NCI-H526 treated with DMSO at 0.1 percent for 48 hours (cell line): ENCODE data around the gene RUFY4.

Experiments used
- DNase-seq: peaks from one replicate; lab custom pipeline; 2025; lab: John Stamatoyannopoulos, UW

Gene RUFY4

DNA sequence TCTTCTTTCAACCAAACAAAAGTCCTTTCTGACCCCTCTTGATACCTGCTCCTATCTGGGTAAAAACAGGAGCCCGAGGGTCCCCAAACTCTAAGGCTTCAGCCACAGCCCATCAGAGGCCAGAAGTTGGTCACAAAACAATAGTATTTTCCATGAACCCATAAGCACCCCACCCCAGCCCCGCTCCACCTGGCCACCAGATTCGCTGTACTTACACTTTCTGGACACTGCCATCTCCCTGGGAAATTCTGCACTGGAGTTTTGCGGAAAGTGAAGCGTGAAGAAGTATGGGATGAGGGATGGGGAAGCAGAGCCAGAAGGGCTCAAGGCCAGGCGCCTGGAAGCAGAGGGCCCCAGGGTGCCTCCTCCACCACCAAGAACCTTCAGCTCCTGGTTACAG is 5.2 kb upstream of the RUFY4 start:
- no peak for DNase-seq

DNA sequence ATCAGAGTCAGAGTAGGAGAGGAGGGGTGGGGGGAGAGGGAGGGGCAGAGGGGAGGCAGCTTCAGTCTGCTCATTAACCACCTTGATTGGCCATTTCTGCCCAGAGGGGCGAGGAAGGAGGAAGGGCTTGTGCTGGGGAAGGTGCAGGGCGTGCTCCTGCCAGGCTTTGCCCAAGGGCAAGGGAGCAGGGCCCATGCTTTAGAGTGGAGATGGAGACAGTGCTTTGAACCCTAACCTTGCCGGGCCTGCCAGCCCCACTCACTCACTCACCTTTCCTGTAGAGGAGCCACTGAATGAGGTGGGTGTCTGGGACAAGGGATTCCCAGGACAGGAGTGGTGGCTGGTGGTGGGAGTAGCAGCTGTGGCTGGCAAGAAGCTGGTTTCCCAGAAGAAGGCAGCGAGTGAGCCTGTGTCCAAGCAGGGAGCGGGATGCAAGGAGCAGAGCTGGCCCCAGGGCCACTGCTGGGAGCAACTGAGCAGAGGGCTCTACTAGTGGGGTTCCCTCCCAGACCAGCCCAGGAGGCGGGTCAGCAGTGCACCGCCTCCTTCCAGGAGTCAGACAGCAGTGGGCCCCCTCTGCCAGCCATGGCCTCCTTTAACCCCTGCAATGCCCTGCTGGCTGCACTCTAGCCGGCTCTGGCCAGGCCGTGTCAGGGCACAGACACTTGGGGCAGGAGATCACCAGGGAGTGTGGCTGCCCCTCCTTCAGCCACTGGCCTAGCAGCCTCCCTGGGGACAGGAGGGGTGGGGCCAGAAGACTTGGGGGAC is 3.6 kb upstream of the RUFY4 start:
- no peak for DNase-seq

DNA sequence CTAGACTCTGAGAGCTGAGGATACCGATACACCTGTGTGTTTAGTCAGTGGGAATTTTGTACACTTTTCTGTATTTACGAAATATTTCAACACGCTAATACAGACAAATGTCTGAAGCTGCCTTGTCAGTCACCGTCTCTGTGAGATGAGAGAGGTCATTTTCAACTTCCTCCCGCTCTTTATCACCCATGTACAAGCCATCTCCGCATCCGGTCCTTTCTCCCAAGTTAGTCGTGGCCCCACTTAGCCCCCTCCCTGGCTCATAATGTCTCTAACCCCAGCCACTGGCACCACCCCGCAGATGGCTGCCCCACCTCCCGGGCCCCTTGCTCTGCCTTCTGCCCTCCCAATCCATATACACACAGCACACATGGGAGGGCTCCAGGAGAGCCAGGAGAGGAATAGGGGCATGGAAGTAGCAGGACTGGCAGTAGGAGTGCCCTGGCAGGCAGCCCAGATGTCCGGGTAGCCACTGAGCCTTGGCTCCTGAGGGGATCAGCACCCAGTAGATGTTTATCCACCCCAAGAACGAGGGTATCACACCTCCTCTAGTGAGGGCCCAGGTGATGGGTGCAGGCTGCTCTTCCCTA is 2.0 kb upstream of the RUFY4 start:
- DNase-seq: no peak

DNA sequence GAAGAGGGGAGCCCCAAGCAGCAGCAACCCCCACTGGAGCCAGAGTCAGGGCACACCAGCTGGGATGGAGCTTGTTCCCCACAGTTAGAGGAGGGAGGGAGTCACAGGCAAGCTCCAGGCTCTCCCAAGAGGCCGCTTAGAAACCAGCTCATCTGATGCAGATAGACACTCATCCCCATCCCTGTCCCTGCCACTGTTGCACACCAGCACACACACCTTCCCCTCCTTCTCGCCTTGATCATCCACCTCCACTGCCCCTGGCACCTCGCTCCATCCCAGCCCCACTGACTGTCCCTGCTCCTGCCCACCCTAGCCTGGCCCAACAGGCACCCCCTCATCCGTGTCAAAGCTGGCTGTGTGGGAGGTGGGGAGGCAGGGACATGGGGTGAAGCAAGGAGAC is 1.5 kb upstream of the RUFY4 start:
- DNase-seq: no peak

DNA sequence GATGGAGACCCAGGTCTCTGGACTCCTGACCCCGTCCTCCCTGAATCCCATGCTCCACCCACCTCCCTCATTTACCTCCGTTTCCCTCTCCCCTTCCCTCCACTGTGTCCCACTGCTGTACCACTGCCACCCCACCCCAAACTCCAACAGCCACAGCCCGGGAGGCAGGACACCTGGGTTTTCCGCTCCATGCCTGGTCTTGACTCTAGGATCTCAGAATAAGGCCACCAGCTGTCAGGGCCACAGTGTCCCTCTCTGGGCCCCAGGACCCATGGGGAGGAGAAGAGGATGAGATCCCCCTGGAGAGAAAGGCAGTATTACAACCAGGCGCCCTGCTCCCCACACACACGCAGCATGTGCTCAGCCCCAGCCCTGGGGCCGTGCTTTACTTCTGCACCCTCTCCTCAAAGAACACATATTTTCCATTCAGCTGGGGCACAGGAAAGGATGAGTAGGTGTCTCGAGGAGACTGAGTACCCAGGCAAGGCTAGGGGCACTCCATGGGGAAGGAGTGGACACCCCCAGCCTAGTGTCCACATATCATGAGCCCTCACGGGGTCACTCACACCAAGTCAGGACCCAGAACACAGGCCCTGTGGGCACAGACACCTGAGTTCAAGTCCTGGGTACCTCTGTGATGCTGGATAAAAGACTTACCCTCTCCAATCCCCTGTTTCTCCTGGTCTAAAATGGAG is 700 bp downstream of the RUFY4 start:
- no peak for DNase-seq

DNA sequence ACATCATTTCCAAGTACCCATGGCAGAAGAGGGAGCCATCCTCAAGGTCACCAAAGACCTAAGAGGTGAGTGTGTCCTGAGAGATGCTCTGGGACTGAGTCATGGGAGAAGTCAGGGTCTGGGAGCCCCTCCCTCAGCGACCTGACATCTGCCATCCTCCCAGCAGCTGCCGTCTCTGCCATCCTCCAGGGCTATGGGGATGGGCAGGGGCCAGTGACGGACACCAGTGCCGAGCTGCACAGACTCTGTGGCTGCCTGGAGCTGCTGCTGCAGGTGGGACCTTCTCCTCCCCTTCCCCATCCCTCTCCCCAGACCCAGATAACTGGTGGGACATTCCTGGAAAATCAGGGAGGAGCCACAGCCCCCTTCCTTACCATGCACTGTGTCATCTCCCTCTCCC is 1.5 kb downstream of the RUFY4 start:
- DNase-seq: no peak

DNA sequence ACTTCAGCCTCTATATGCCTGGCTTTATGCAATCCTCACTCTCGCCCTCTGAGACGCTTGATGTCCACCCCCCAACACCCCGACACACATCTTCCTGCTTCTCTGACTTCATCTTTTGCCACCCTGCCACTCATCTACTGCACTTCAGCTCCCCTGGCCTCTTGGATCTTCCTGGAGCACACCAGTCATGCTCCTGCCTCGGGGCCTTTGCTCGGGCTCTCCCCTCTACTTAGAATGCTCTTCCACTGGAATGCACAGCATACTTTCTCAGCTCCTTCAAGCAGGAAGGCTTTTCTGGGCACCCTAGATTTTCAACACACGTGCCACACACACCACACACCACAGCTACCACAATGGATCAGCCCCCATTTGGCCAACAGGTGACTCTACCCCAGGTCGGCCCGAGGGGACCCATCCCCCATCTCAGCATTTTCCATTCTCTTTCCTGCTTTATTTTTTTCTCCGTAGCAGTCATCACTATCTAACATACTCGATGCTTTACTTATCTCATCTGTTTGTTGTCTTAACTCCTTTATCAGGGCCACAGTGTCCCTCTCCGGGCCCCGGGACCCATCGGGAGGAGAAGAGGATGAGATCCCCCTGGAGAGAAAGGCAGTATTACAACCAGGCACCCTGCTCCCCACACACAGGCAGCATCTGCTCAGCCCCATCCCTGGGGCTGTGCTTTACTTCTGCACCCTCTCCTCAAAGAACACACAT is 2.3 kb downstream of the RUFY4 start:
- DNase-seq: no peak

DNA sequence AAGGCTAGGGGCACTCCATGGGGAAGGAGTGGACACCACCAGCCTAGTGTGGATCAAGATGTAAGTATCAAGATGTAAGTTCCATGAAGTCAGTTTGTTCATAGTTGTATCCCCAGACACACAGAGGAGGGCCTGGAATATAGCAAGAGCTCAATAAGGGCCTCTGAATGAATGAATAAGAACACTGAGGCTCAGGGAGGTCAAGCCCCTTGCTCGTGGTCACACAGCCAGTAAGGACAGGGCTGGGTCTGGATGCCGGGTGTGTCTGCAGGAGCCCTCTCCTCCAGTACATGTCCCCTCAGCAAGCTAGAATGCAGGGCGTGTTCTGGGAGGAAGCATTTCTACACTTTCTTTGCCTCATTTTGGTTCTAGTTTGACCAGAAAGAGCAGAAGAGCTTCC is 2.9 kb downstream of the RUFY4 start:
- DNase-seq: no peak

DNA sequence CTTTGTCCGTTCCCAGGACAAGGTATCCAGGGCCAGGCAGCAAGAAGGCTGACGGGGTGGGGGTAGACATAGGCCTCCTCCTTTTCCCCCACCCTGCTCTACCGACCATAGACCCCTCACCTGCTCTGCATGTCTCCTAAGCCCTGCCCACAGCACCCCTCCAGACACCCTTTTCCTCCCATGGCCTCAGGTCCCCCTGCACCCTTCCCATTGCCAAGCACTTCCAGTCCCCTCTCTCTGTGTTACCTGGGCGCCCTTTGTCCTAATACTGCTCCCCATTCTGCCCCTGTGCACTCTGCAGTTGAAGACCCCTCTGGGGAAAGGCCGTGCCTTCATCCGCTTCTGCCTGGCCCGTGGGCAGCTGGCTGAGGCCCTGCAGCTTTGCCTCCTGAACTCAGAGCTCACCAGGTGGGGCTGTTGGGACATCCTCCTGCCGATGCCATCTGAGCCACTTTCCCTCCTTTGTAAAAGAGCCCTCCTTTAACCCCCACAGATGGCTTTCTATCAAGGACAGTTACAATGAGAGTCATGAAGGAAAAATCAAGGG is 3.5 kb downstream of the RUFY4 start:
- DNase-seq: no peak

DNA sequence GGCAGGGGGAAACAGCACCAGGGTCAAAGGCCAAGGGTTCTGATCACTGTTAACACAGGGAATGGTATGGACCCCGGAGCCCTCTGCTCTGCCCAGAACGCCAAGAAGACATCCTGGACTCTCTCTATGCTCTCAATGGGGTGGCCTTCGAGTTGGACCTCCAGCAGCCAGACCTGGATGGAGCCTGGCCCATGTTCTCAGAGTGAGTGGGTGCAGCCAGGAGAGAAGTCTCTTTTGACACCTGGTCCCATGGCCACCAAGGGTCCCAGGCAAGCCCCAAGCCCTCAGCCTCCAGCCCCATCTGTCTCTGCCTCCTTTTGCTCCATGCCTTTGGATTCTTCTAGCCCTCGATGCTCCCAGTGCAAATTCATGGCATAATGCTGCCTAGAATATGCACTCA is 4.1 kb downstream of the RUFY4 start:
- DNase-seq: no peak

DNA sequence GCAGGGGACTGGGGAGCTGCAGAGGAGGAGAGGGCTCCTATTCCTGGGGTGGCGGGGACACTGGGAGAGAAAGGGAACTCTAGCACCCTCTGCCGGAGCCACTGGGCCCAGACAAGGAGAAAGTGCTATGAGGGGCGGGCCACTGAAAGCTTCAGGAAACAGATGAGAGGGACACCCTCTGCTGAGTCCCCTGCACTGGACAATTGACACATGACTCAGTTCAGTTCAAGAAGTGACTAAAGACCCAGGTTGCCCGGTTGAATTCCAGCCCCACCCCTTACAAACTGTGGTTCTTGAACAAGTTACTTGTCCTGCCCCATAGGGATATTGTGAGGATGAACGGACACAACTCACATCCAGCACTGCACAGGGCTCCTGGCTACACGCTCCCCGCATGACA is 5.0 kb downstream of the RUFY4 start:
- no peak for DNase-seq

DNA sequence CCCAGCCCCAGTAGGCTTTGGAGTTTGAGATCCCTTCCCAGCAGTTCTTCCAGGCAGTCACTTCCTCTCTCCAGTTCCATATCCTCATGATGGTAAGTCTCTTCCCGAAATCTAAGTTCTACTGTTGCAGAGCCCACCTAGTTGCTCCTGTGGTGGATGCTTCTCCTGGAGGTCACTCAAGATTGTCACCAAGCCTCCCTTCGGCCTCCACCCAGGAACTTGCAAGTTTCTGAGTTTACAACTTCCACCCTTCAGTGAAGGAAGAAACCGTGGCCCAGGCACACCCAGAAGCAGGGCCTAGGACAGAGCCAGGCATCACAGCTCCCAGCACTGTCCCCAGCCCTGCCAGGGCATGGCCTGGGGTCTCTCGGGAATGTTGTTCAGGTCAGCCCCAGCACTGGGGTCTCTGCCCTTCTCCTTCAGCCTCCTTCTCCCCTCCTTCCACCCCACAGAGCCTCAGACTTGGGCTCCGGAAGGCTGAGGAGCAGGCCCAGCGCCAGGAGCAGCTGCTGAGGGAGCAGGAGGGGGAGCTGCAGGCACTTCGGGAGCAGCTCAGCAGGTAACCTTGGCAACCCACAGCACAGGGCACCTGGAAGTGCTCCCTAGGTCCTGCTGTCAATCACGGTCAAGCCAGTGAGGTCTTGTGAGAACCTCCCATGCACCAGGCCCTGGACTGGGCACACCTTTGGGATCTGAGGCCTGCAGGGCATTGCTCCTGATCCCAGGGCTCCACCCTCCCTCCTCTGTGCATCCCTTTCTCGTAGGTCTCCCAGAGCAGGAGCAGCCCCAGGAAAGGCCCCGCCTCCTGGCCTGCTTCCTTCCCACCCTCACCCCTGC is 7.1 kb downstream of the RUFY4 start:
- DNase-seq: no peak

DNA sequence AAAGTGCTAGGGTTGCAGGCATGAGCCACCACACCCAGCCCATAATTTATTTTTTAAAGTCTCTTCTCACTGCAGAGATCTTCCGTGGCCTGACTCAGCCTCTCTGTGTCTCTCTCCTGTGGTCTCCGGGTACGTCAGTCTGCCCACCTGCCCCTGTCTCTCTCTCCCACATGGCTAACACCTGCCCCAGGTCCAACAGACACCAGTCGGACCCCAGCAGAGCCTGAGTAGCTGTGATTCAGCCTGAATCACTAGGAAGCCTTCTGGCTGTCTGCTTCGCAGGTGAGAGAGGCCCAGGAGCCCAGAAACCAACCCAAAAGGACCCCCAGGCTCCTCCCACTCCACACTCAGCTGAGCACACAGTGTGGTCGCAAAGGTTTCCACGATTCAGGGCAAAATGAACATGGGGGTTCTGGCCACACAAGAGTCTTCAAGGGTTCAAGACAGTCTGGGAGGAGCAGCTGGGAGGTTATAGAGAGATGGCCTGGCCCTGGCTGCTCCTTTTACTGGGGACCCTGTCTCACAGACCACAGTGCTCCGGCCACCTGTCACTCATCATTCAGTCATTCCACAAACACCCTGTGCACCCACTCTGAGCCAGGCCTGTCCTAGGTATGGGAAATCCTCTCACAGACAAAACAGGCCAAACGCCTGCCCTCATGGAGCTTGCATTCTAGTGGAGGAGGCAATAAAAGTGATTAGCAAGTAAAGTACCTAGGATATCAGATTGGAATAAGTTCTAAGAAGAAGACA is 8.6 kb downstream of the RUFY4 start:
- no peak for DNase-seq

DNA sequence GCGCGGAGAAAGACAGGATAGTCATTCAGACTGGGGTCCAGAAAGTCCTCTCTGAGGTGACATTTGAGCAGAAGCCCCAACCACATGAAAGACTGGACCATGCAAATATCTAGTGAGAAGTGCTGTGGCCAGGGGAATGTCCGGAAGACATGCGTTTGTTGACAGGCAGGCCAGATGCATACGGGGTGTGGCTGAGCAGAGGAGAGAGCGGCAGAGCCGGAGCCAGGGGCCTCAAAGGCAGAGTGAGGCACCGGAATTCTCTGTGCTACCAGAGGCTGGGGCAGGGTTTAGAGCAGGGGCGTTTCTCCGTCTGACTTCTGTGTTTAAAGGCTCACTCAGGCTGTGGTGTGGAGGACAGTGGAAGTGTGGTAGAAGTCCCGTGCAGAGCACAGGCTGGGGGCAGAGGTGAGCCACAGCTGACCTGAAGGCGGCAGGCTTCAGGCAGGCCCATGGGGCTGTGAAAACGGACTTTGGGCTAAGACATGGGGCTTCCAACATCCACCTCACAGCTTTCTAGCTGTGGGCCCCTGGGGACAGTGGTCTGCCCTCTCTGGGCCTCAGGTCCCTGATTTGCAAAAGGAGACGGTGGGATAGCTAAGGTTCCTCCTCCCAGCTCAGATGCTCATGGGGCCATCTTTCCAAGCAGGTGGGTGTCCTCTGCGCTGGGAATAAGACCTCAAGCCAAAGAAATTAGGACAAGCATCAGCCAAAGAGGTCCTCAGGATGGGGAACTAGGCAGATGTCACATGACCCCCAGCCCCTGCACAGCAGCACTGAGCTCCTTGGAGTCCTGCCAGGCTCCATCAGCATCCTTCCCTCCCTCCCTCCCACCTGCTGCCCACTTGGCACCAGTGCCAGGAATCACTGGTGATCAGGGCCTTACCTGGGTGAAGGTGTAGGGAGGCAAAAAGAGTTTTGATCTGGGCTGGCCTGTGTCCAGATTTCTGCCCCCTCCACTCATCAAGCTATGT is 11.2 kb downstream of the RUFY4 start:
- DNase-seq: no peak

DNA sequence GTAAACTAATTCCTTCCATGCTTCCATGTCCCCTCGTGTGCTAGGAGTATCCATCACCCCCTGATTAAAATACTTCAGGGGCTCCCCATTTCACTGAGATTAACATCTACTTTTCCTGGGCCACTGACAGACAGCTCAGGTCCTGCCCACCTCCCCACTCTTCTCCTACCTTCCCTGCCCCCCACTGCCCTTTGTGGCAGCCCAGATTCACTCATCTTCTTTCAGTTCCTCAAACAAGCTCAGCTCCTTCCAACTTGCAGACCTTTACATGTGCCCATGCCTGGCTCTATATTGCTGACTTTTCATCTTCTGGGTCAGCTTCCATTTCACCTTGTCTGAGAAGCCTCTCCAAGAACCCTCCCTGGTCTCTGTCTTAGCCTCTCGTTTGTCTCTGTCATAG is 12.0 kb downstream of the RUFY4 start:
- DNase-seq: no peak

DNA sequence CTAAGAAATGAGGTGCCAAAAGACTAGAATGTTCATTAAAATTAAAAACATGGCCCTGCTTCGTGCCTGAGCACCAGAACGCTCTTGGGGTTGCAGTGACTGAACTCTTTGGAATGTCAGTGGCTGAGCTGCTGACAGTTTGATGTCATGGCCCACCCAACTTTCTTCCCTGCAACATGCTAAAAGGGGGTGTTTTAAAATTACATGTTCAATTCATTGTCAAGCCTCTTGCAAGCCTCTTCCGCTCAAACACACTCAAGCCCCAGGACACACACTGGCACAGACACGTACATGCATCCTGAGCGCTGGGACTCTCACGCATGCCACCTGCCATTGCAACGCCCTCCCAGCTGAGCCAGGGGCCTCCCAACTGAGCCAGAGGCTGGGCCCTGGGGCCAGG is 12.6 kb downstream of the RUFY4 start:
- DNase-seq: no peak

DNA sequence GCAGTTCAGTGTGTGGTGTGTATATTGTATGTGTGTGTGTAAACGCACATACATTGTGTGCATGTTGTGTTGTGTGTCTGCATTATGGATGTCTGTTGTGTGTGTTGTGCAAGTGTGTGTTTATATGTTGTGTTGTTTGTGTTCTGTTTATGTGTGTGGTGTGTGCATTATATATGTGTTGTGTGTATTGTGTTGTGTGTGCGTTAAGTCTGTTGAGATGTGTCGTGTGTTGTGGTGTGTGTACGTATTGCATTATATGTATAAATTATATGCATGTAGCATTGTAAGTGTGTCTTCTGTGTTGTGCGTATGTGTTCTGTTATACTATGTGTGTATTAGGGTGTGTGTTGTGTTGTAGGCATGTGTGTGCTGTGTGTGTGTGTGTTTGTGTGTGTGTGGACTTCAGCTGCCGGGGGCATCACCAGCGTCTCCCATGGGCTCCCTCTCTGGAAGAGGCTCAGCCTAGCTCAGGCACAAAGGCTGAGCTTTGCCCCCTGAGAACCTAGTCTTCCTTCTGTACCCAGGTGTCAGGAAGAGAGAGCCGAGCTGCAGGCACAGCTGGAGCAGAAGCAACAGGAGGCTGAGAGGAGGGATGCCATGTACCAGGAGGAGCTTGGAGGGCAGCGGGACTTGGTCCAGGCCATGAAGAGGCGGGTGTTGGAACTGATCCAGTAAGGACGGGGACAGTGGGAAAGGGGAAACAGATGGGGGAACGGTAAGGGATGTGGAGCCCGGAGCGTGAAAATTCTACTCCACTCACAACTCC is 13.7 kb downstream of the RUFY4 start:
- DNase-seq: no peak

DNA sequence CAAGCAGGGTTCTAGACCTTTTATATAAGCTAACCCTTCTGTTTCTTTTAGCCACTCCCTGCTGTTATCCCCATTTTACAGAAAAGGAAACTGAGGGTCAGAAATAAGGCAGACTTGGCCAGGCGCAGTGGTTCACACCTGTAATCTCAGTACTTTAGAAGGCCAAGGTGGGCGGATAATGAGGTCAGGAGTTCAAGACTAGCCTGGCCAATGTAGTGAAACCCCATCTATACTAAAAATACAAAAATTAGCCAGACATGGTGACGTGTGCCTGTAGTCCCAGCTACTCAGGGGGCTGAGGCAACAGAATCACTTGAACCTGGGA is 14.3 kb downstream of the RUFY4 start:
- no peak for DNase-seq

DNA sequence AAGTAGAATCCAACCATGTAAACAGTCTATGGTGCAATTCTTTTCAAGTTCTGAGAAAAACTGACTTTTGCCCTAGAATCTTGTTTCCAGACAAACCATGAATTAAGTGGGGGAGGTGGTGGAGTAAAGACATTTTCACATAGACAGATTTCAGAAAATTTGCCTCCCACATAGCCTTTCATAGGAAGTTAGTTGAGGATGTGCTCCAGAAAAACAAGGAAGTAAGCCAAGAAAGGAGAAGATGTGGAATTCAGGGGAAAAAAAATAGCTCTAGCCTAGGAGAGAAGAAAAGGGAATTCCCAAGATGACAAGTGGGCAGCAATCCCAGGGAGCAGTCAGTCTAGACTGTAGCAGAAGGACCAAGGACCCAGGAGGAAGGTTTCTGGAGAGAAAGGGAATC is 17.4 kb downstream of the RUFY4 start:
- no peak for DNase-seq
